Measurements from ENCODE around the gene DDAH1. TPM values are rescaled to one million over a fixed set of nuclear protein-coding genes. Genes with fewer than 3 reads are reported as not detected.

The DDAH1 gene
- total RNA-seq, 1 donor = 88.9 TPM

GRCh38 chr1:85360730-85361493 is 104.0 kb downstream of the DDAH1 start:
- no peak for TF ChIP-seq CTCF (IDR thresholded peaks at IDR 0.05; ENCODE audit: insufficient read depth, low read length)
- H3K4me3 ChIP-seq (ENCODE audit: low read depth, low read length) = no peak overlapping the region
- DNase-seq (ENCODE audit: low read depth) = peak; percentile 91

- H3K4me3 ChIP-seq (ENCODE audit: low read depth, low read length) = no peak overlapping the region
- DNase-seq (ENCODE audit: low read depth) = peak; percentile 65
- no peak for TF ChIP-seq CTCF (IDR thresholded peaks at IDR 0.05; ENCODE audit: insufficient read depth, low read length)
Measured at GRCh38 chr1:85359874-85360721, 104.9 kb downstream of the DDAH1 start.

- TF ChIP-seq CTCF (IDR thresholded peaks at IDR 0.05; ENCODE audit: insufficient read depth, low read length) = no peak
- H3K4me3 ChIP-seq (ENCODE audit: low read depth, low read length) = no peak overlapping the region
- no peak for DNase-seq (ENCODE audit: low read depth)
Measured at GRCh38 chr1:85358702-85359438, 106.1 kb downstream of the DDAH1 start.

- no peak for TF ChIP-seq CTCF (IDR thresholded peaks at IDR 0.05; ENCODE audit: insufficient read depth, low read length)
- no peak for DNase-seq (ENCODE audit: low read depth)
Measured at GRCh38 chr1:85357817-85358216, 107.1 kb downstream of the DDAH1 start.

GRCh38 chr1:85356130-85356529 is 108.8 kb downstream of the DDAH1 start:
- no peak for TF ChIP-seq CTCF (IDR thresholded peaks at IDR 0.05; ENCODE audit: insufficient read depth, low read length)
- no peak for DNase-seq (ENCODE audit: low read depth)
- H3K4me3 ChIP-seq (ENCODE audit: low read depth, low read length) = no peak overlapping the region

More at GRCh38 chr1:85357817-85358216, 107.1 kb downstream of the DDAH1 start:
- no peak overlapping the region for H3K4me3 ChIP-seq (ENCODE audit: low read depth, low read length)

- DNase-seq (ENCODE audit: low read depth) = no peak
- no peak for TF ChIP-seq CTCF (IDR thresholded peaks at IDR 0.05; ENCODE audit: insufficient read depth, low read length)
- no peak overlapping the region for H3K4me3 ChIP-seq (ENCODE audit: low read depth, low read length)
Measured at GRCh38 chr1:85352055-85352454, 112.9 kb downstream of the DDAH1 start.
